ENCODE measurements around the gene EIF2S2. TPM values are rescaled to one million over a fixed set of nuclear protein-coding genes. Genes with fewer than 3 reads are reported as not detected.

EIF2S2 gene
- total RNA-seq, 1 experiment from 2014 or later, result 124 TPM

- TF ChIP-seq PRDM15 (CRISPR knock-in tag; IDR thresholded peaks at IDR 0.05) (no peak), SMAD4 (CRISPR knock-in tag; IDR thresholded peaks at IDR 0.05) (no peak), ZNF263 (CRISPR knock-in tag; IDR thresholded peaks at IDR 0.05; ENCODE audit: low read depth) (no peak)
Observed at GRCh38 chr20:34084227-34084923, 27.7 kb downstream of the EIF2S2 start (continued).

GRCh38 chr20:34083781-34084180 is 28.3 kb downstream of the EIF2S2 start:
- CTCF ChIA-PET, result interaction anchor here (0.9 kb wide), 1 partner anchor 150 kb away, joined by 5 read pairs; no protein-coding TSS in a partner anchor
- H3K9me3 Mint-ChIP-seq, result no peaks in the 10 kb centered on the region
- H3K4me1 Mint-ChIP-seq, result no peaks in the 10 kb centered on the region
- DNase-seq (ENCODE audit: low spot score), result no peak
- peaks cover 21% of the 10 kb centered on the region for H3K36me3 Mint-ChIP-seq
- no peak for ATAC-seq
- no peaks in the 10 kb centered on the region for H3K27me3 Mint-ChIP-seq (ENCODE audit: low read depth)
- no peak overlapping the region for H3K4me3 Mint-ChIP-seq
- no peak overlapping the region for H3K27ac Mint-ChIP-seq
- POLR2A ChIA-PET, result no interaction called here
- no peak for TF ChIP-seq ZNF263 (CRISPR knock-in tag; IDR thresholded peaks at IDR 0.05; ENCODE audit: low read depth)
- TF ChIP-seq USF1 (CRISPR knock-in tag; IDR thresholded peaks at IDR 0.05), result no peak
- TF ChIP-seq SP1 (CRISPR knock-in tag; conservative IDR thresholded peaks at IDR 0.05), result no peak
- no peak for TF ChIP-seq CDX4 (CRISPR knock-in tag; IDR thresholded peaks at IDR 0.05; ENCODE audit: borderline replicate concordance)
- no peak for TF ChIP-seq JUN (CRISPR knock-in tag; IDR thresholded peaks at IDR 0.05)
- TF ChIP-seq FOXP1 (CRISPR knock-in tag; IDR thresholded peaks at IDR 0.05; ENCODE audit: borderline replicate concordance), result no peak
- no peak for TF ChIP-seq FOXJ3 (CRISPR knock-in tag; IDR thresholded peaks at IDR 0.05; ENCODE audit: borderline replicate concordance)
- TF ChIP-seq CREB1 (CRISPR knock-in tag; IDR thresholded peaks at IDR 0.05), result no peak
- TF ChIP-seq MXD4 (CRISPR knock-in tag; IDR thresholded peaks at IDR 0.05; ENCODE audit: borderline replicate concordance), result no peak
- no peak for TF ChIP-seq GABPB1 (CRISPR knock-in tag; IDR thresholded peaks at IDR 0.05)
- no peak for TF ChIP-seq EMX1 (CRISPR knock-in tag; IDR thresholded peaks at IDR 0.05)
- no peak for TF ChIP-seq CREM (CRISPR knock-in tag; IDR thresholded peaks at IDR 0.05)
- TF ChIP-seq USF2 (CRISPR knock-in tag; IDR thresholded peaks at IDR 0.05), result no peak
- TF ChIP-seq ZSCAN18 (CRISPR knock-in tag; IDR thresholded peaks at IDR 0.05), result no peak
- TF ChIP-seq OVOL2 (CRISPR knock-in tag; IDR thresholded peaks at IDR 0.05; ENCODE audit: borderline replicate concordance), result no peak

Data from WTC11 (cell line).